K562 (cell line): ENCODE results near the gene HARS2. TPM values are rescaled to one million over a fixed set of nuclear protein-coding genes. Genes with fewer than 3 reads are reported as not detected.
"Not testable (repeated sequence)": the region's sequence is repeated elsewhere in the genome, so short reads cannot be mapped to it uniquely, and the experiment has no call there.

ENCODE experiments used
- ATAC-seq: fragments of 200-7000 bp; cut with Tn5 transposase; 3 replicates; pipeline ENCODE4 v1.9.1; 2020; ENCODE audit warnings: moderate library complexity
- BruUV-seq: library from RNA; stranded (reverse); fragments of 400-500 nt; replicated peaks from 2 replicates; lab custom pipeline; 2021; lab: Mats Ljungman, UMichigan
- CTCF ChIA-PET: fragments of 300-600 bp; formaldehyde crosslinking; extraction: SDS; loops from one replicate; lab custom pipeline; 2021; ENCODE audit warnings: low intra/inter-chr PET ratio; lab: Yijun Ruan, JAX
- POLR2A ChIA-PET: fragments of 300-600, 350-650 bp; sonication (Branson Sonifier 250); formaldehyde crosslinking; extraction: SDS; loops from one replicate; lab custom pipeline; 2021; ENCODE audit warnings: antibody characterized with exemption, inconsistent platforms; lab: Yijun Ruan, JAX
- DNase-seq, 4 experiments: peaks; one replicate each; pipeline versions ENCODE4 v3.0.0 to v3.0.0-alpha.2; 2011 to 2018; ENCODE audit warnings: low spot score in 3 of 4, mixed read lengths in 3 of 4; ENCODE audit errors: extremely low read depth in 1 of 4
- FAIRE-seq: peaks from 2 replicates; lab custom pipeline; 2011; peaks lifted over from hg19 to GRCh38; lab: Jason Lieb, UNC
- H2AFZ ChIP-seq: 2 replicates; pipeline ENCODE4 v1.6.0; 2011; ENCODE audit warnings: low read depth, low read length, control low read depth, inconsistent platforms
- H3K27ac ChIP-seq: fragments of 200-600 bp; 3 replicates; pipeline ENCODE4 v1.8.0; 2011; ENCODE audit warnings: low read depth, mild to moderate bottlenecking, control low read depth, inconsistent platforms, low read length, moderate library complexity, mixed read lengths; ENCODE audit errors: extremely low read depth
- H3K27me3 ChIP-seq, 2 experiments: fragments of 300-600 bp in 1 of 2; 2 replicates in 1 of 2; 3 replicates in 1 of 2; pipeline versions ENCODE4 v1.6.0 to v1.8.0; 2011; ENCODE audit warnings: inconsistent platforms in 2 of 2, low read length in 2 of 2, mild to moderate bottlenecking in 1 of 2, mixed read lengths in 1 of 2, moderate library complexity in 1 of 2; ENCODE audit not compliant: control insufficient read depth in 2 of 2, insufficient read depth in 2 of 2
- H3K36me3 ChIP-seq: fragments of 300-600 bp; 3 replicates; pipeline ENCODE4 v1.8.0; 2011; ENCODE audit warnings: mild to moderate bottlenecking, low read length, inconsistent platforms; ENCODE audit not compliant: control insufficient read depth, insufficient read depth
- H3K4me1 ChIP-seq, 2 experiments: fragments of 200-600 bp in 1 of 2; replicated peaks in 1 of 2; 2 replicates in 1 of 2; 3 replicates in 1 of 2; pipeline versions ENCODE4 v1.5.1 to v1.8.0; 2011; ENCODE audit warnings: inconsistent platforms in 2 of 2, low read length in 2 of 2, mild to moderate bottlenecking in 1 of 2, mixed read lengths in 1 of 2, moderate library complexity in 1 of 2; ENCODE audit not compliant: control insufficient read depth in 2 of 2, insufficient read depth in 2 of 2
- H3K4me2 ChIP-seq: 2 replicates; pipeline ENCODE4 v1.6.1; 2011; ENCODE audit warnings: low read length, control low read depth, inconsistent platforms, mixed read lengths; ENCODE audit not compliant: insufficient read depth
- H3K4me3 ChIP-seq: fragments of 200-600 bp; sonication (generic), shearing (Covaris generic); 2 replicates; pipeline ENCODE4 v1.5.1; 2016; ENCODE audit warnings: control low read depth, inconsistent platforms
- H3K79me2 ChIP-seq: fragments of 200-600 bp; 3 replicates; pipeline ENCODE4 v1.8.0; 2011; ENCODE audit warnings: low read length, inconsistent platforms; ENCODE audit not compliant: control insufficient read depth, insufficient read depth
- H3K9ac ChIP-seq, 2 experiments: 2 replicates each; pipeline versions ENCODE4 v1.6.0 to v1.6.1; 2011; ENCODE audit warnings: low read depth in 2 of 2, low read length in 2 of 2, control low read depth in 1 of 2, inconsistent platforms in 1 of 2, mild to moderate bottlenecking in 1 of 2, mixed read lengths in 1 of 2; ENCODE audit not compliant: insufficient read depth in 1 of 2
- H3K9me1 ChIP-seq: one replicate; pipeline ENCODE4 v1.6.0; 2011; ENCODE audit warnings: inconsistent platforms, mild to moderate bottlenecking, low read length, moderate library complexity; ENCODE audit not compliant: control insufficient read depth, insufficient read depth
- H3K9me3 ChIP-seq: replicated peaks from 2 replicates; pipeline ENCODE4 v1.5.1; 2011; ENCODE audit warnings: low read depth, low read length, inconsistent platforms; ENCODE audit not compliant: control insufficient read depth, insufficient read depth
- H4K20me1 ChIP-seq: replicated peaks from 2 replicates; pipeline ENCODE4 v1.6.1; 2011; ENCODE audit warnings: low read length, inconsistent platforms, mixed read lengths; ENCODE audit not compliant: control insufficient read depth, insufficient read depth
- CREB3 ChIP-seq: fragments of 450-650 bp; conservative IDR thresholded peaks from 2 replicates; pipeline ENCODE4 v1.6.1; 2016; ENCODE audit warnings: missing genetic modification characterization, low read depth, mild to moderate bottlenecking, missing compliant biosample characterization, moderate library complexity
- ELF2 ChIP-seq: fragments of 250-450 bp; sonication (Bioruptor Pico); IDR thresholded peaks from 2 replicates; pipeline ENCODE4 v1.5.0; 2021; ENCODE audit warnings: mild to moderate bottlenecking
- GTF2B ChIP-seq: IDR thresholded peaks from 2 replicates; pipeline ENCODE4 v1.6.1; 2011; ENCODE audit not compliant: insufficient read length; ENCODE audit errors: extremely low read depth
- KDM2B ChIP-seq: fragments of 250-450 bp; sonication (Bioruptor Pico); IDR thresholded peaks from 2 replicates; pipeline ENCODE4 v1.8.0; 2021; ENCODE audit warnings: mild to moderate bottlenecking, moderate library complexity
- NEUROD1 ChIP-seq: fragments of 150-350 bp; IDR thresholded peaks from 2 replicates; pipeline ENCODE4 v1.6.1; 2014; ENCODE audit warnings: borderline replicate concordance, low read length, low read depth; ENCODE audit not compliant: partially characterized antibody
- SAFB2 ChIP-seq: fragments of 200-400 bp; formaldehyde crosslinking; IDR thresholded peaks from 2 replicates; pipeline ENCODE4 v1.6.1; 2018; ENCODE audit warnings: borderline replicate concordance, low read length, low read depth, moderate library complexity; ENCODE audit not compliant: severe bottlenecking
- STAT5A ChIP-seq: IDR thresholded peaks from 2 replicates; pipeline ENCODE4 v1.6.1; 2012; ENCODE audit warnings: low read length, inconsistent platforms, borderline replicate concordance
- SUPT5H ChIP-seq: fragments of 450-650 bp; IDR thresholded peaks from 2 replicates; pipeline ENCODE4 v1.6.1; 2016
- WGBS: fragments of 100-300 bp; shearing (Covaris generic); methylation state at CpG from one replicate; pipeline ENCODE4 v1.1.6; 2016; ENCODE audit warnings: low coverage, mixed read lengths; ENCODE audit not compliant: insufficient coverage; ENCODE audit errors: missing lambda C conversion rate; 5-methylcytosine and 5-hydroxymethylcytosine counted together
- in situ Hi-C: fragments of 300-500 bp; cut with MboI; formaldehyde crosslinking; loops from 4 replicates; pipeline ENCODE4 v1.15.0; 2018; ENCODE audit warnings: inconsistent platforms, mixed read lengths
- intact Hi-C: fragments of 100-400 bp; cut with micrococcal nuclease; formaldehyde crosslinking; loops from 2 replicates; pipeline ENCODE4 v1.14.2; 2022
- polyA plus RNA-seq, 8 experiments: library from polyadenylated mRNA; depleted of rRNA in 4 of 8; stranded (reverse) in 5 of 8; unstranded in 3 of 8; fragments of >200 nt; fragmentation: Nextera tagmentation in 2 of 8; fragmentation: Illumina TruSeq in 1 of 8; extraction: Ambion mirVana in 2 of 8; extraction: Trizol in 1 of 8; gene quantifications; 2 replicates each; pipeline versions ENCODE4 v1.2.1 to v1.2.3, GENCODE V29; 2011 to 2014; ENCODE audit warnings: inconsistent platforms in 1 of 8, missing spikeins in 1 of 8
- total RNA-seq, 7 experiments: library from RNA; depleted of rRNA in 6 of 7; stranded (reverse); fragments of >200 nt in 6 of 7; fragmentation: Illumina TruSeq in 2 of 7; extraction: Trizol in 2 of 7; gene quantifications; 2 replicates each; pipeline versions ENCODE4 v1.2.1 to v1.2.3, GENCODE V29; 2011 to 2021; ENCODE audit warnings: low replicate concordance in 1 of 7

Gene HARS2
- total and polyA plus RNA-seq, 9 of the 15 experiments (the other 6 are each of a cell fraction or from before 2014, with no cell fraction given), result 8.5 to 41.6 (median 27.1) TPM

- intact Hi-C loops, result no loop called here
- WGBS, result 86% methylated on average over 4 of the region's 4 CpGs
Measured at GRCh38 chr5:140707812-140708211, 16.6 kb downstream of the HARS2 start.

GRCh38 chr5:140708787-140709186 lies 17.5 kb downstream of the HARS2 start:
- 92% methylated on average over 8 of the region's 9 CpGs for WGBS
- FAIRE-seq, result not testable (repeated sequence)
- POLR2A ChIA-PET, result interaction anchor here (1.0 to 1.7 kb wide), 4 partner anchors 9 to 36 kb away, joined by 3 to 5 read pairs (median 4); partner anchors contain the start of genes DND1, HARS1, HARS2 and ZMAT2

More at GRCh38 chr5:140707812-140708211, 16.6 kb downstream of the HARS2 start:
- FAIRE-seq (no peak), DNase-seq (no peak), ATAC-seq (no peak)
- H3K4me1 ChIP-seq, result peaks cover 0 to 10% of the 10 kb centered on the region in 2 experiments; a peak in 4 of 5 replicates
- no peaks in the 10 kb centered on the region for H3K9me1 ChIP-seq
- no peaks in the 10 kb centered on the region for H3K79me2 ChIP-seq
- no peaks in the 10 kb centered on the region for H4K20me1 ChIP-seq
- no peaks in the 10 kb centered on the region for H3K27me3 ChIP-seq
- no peak overlapping the region for H3K4me3 ChIP-seq
- no TSS peak for BruUV-seq
- no peak overlapping the region for H3K4me2 ChIP-seq
- no peak overlapping the region for H3K9ac ChIP-seq
- H3K36me3 ChIP-seq, result peaks cover 47% of the 10 kb centered on the region
- no peak overlapping the region for H2AFZ ChIP-seq
- in situ Hi-C loops, result no loop called here
- CTCF ChIA-PET, result no interaction called here
- peak overlapping the region; percentile 17; the same call in 1 of the 3 replicates for H3K27ac ChIP-seq
- no peaks in the 10 kb centered on the region for H3K9me3 ChIP-seq
- POLR2A ChIA-PET, result interaction anchor here (1.0 to 1.7 kb wide), 2 partner anchors 17 to 35 kb away, joined by 3 to 5 read pairs; partner anchors contain the start of genes DND1, HARS1 and HARS2
- no peak for TF ChIP-seq GTF2B
- TF ChIP-seq KDM2B, result no peak
- no peak for TF ChIP-seq CREB3 (tag)
- TF ChIP-seq SUPT5H, result peak; percentile 46; the same call in 1 of the 2 replicates
- TF ChIP-seq ELF2 (CRISPR knock-in tag), result no peak
- no peak for TF ChIP-seq NEUROD1
- no peak for TF ChIP-seq SAFB2
- TF ChIP-seq STAT5A, result no peak
- TF ChIP-seq, all 486 proteins: peak for 1

More at GRCh38 chr5:140708787-140709186, 17.5 kb downstream of the HARS2 start:
- BruUV-seq, H3K4me3 ChIP-seq, ATAC-seq, H3K27ac ChIP-seq, in situ Hi-C loops, DNase-seq, H4K20me1 ChIP-seq, H2AFZ ChIP-seq, CTCF ChIA-PET, H3K79me2 ChIP-seq, H3K27me3 ChIP-seq, H3K4me2 ChIP-seq, H3K9me3 ChIP-seq, H3K9ac ChIP-seq, intact Hi-C loops, H3K9me1 ChIP-seq: not testable (repeated sequence)
- peaks cover 0 to 10% of the 10 kb centered on the region in 2 experiments; a peak in 4 of 5 replicates for H3K4me1 ChIP-seq
- H3K36me3 ChIP-seq, result peaks cover 37% of the 10 kb centered on the region
